HepG2 (cell line): Measurements from ENCODE around the gene EGFL8. TPM values are rescaled to one million over a fixed set of nuclear protein-coding genes. Genes with fewer than 3 reads are reported as not detected.

Experiments
- ARID2 ChIP-seq: sonication (generic); formaldehyde crosslinking; IDR thresholded peaks from 2 replicates; pipeline ENCODE4 v1.8.1; 2022; ENCODE audit warnings: mild to moderate bottlenecking, missing genetic modification reagents, borderline replicate concordance
- ARNT2 ChIP-seq: sonication (generic); formaldehyde crosslinking; IDR thresholded peaks from 2 replicates; pipeline ENCODE4 v1.8.0; 2022; ENCODE audit warnings: mild to moderate bottlenecking, low read depth, missing genetic modification reagents, moderate library complexity
- CBFB ChIP-seq: sonication (generic); formaldehyde crosslinking; IDR thresholded peaks from 2 replicates; pipeline ENCODE4 v1.4.0; 2020; ENCODE audit warnings: missing genetic modification reagents
- CBX5 ChIP-seq: sonication (generic); formaldehyde crosslinking; IDR thresholded peaks from 2 replicates; pipeline ENCODE4 v1.4.0; 2020; ENCODE audit warnings: missing genetic modification reagents, borderline replicate concordance
- EEA1 ChIP-seq: sonication (generic); formaldehyde crosslinking; IDR thresholded peaks from 2 replicates; pipeline ENCODE4 v1.5.1; 2020; ENCODE audit warnings: mild to moderate bottlenecking, missing genetic modification reagents, borderline replicate concordance
- FOXM1 ChIP-seq: sonication (generic); formaldehyde crosslinking; IDR thresholded peaks from 2 replicates; pipeline ENCODE4 v1.5.0; 2020; ENCODE audit warnings: missing genetic modification reagents
- GPN1 ChIP-seq: sonication (generic); formaldehyde crosslinking; IDR thresholded peaks from 2 replicates; pipeline ENCODE4 v1.5.1; 2020; ENCODE audit warnings: missing genetic modification reagents, borderline replicate concordance
- KMT2A ChIP-seq: sonication (generic); formaldehyde crosslinking; IDR thresholded peaks from 2 replicates; pipeline ENCODE4 v1.4.0; 2020; ENCODE audit warnings: missing genetic modification reagents
- NRL ChIP-seq: sonication (generic); formaldehyde crosslinking; IDR thresholded peaks from 2 replicates; pipeline ENCODE4 v1.5.0; 2020; ENCODE audit warnings: missing genetic modification reagents, mild to moderate bottlenecking, moderate library complexity, borderline replicate concordance
- RAD51 ChIP-seq: fragments of 450-650 bp; IDR thresholded peaks from 2 replicates; pipeline ENCODE4 v1.6.1; 2016; ENCODE audit warnings: borderline replicate concordance
- SIX1 ChIP-seq: sonication (generic); formaldehyde crosslinking; IDR thresholded peaks from 2 replicates; pipeline ENCODE4 v1.4.0; 2020; ENCODE audit warnings: missing genetic modification reagents, borderline replicate concordance
- SMC3 ChIP-seq: IDR thresholded peaks from 2 replicates; pipeline ENCODE4 v1.6.1; 2011; ENCODE audit warnings: low read length, improper control_type of control experiment
- SOX6 ChIP-seq, 2 experiments: fragments of 450-650 bp in 1 of 2; sonication (generic) in 1 of 2; formaldehyde crosslinking in 1 of 2; IDR thresholded peaks; 2 replicates each; pipeline versions ENCODE4 v1.4.0 to v1.6.1; 2017 to 2020; ENCODE audit warnings: antibody characterized with exemption in 1 of 2, mild to moderate bottlenecking in 1 of 2, missing genetic modification reagents in 1 of 2
- TCF7L2 ChIP-seq: IDR thresholded peaks from 2 replicates; pipeline ENCODE4 v1.6.1; 2011; ENCODE audit warnings: mild to moderate bottlenecking, low read depth, low read length, moderate library complexity
- TEAD3 ChIP-seq: optimal IDR thresholded peaks from 2 replicates; pipeline ENCODE3; 2016; ENCODE audit warnings: borderline replicate concordance
- TGIF2 ChIP-seq: IDR thresholded peaks from 2 replicates; pipeline ENCODE4 v1.6.1; 2016; ENCODE audit warnings: control low read depth, missing compliant biosample characterization
- XRCC5 ChIP-seq: fragments of 200-400 bp; formaldehyde crosslinking; optimal IDR thresholded peaks from 2 replicates; pipeline ENCODE3; 2017; ENCODE audit warnings: mild to moderate bottlenecking, low read length
- ZC3H4 ChIP-seq: sonication (generic); formaldehyde crosslinking; IDR thresholded peaks from 2 replicates; pipeline ENCODE4 v1.4.0; 2020; ENCODE audit warnings: missing genetic modification reagents, borderline replicate concordance
- ZNF3 ChIP-seq: IDR thresholded peaks from 2 replicates; pipeline ENCODE4 v1.7.0; 2017; ENCODE audit warnings: inconsistent platforms
- ZNF543 ChIP-seq: sonication (generic); formaldehyde crosslinking; IDR thresholded peaks from 2 replicates; pipeline ENCODE4 v1.4.0; 2020; ENCODE audit warnings: mild to moderate bottlenecking, missing genetic modification reagents
- ZNF7 ChIP-seq: IDR thresholded peaks from 2 replicates; pipeline ENCODE4 v1.6.1; 2016; ENCODE audit warnings: missing biosample characterization, missing genetic modification reagents
- polyA plus RNA-seq, 8 experiments: library from polyadenylated mRNA; depleted of rRNA in 3 of 8; stranded (reverse) in 7 of 8; unstranded in 1 of 8; fragments of >200 nt; fragmentation: Illumina TruSeq in 4 of 8; extraction: Trizol in 4 of 8; gene quantifications; 2 replicates each; pipeline versions ENCODE4 v1.2.1 to v1.2.3, GENCODE V29; 2011 to 2016; ENCODE audit warnings: low read depth in 4 of 8, missing spikeins in 1 of 8, mixed read lengths in 1 of 8; ENCODE audit not compliant: insufficient read depth in 1 of 8
- total RNA-seq, 5 experiments: library from RNA; depleted of rRNA; stranded (reverse); fragments of >200 nt; fragmentation: Illumina TruSeq; extraction: Trizol; gene quantifications; 2 replicates each; pipeline ENCODE4 v1.2.3, GENCODE V29; 2016; ENCODE audit warnings: low read depth in 1 of 5
- TF ChIP-seq, protein P1 (sequence below): sonication (generic); formaldehyde crosslinking; IDR thresholded peaks from 2 replicates; pipeline ENCODE4 v1.9.0; 2021; ENCODE audit warnings: missing genetic modification reagents, borderline replicate concordance
- TF ChIP-seq, protein P2 (sequence below): sonication (generic); formaldehyde crosslinking; IDR thresholded peaks from 2 replicates; pipeline ENCODE4 v1.9.0; 2022; ENCODE audit warnings: low read depth, missing genetic modification reagents
- TF ChIP-seq, protein P3 (sequence below): sonication (generic); formaldehyde crosslinking; IDR thresholded peaks from 2 replicates; pipeline ENCODE4 v1.5.0; 2020; ENCODE audit warnings: missing genetic modification reagents
- TF ChIP-seq, protein P4 (sequence below): sonication (generic); formaldehyde crosslinking; IDR thresholded peaks from 2 replicates; pipeline ENCODE4 v1.4.0; 2020; ENCODE audit warnings: missing genetic modification reagents

The EGFL8 gene
- total and polyA plus RNA-seq, 2 of the 13 experiments (the other 11 are each of a cell fraction or from before 2014, with no cell fraction given) = 10.0 to 11.5 TPM

DNA sequence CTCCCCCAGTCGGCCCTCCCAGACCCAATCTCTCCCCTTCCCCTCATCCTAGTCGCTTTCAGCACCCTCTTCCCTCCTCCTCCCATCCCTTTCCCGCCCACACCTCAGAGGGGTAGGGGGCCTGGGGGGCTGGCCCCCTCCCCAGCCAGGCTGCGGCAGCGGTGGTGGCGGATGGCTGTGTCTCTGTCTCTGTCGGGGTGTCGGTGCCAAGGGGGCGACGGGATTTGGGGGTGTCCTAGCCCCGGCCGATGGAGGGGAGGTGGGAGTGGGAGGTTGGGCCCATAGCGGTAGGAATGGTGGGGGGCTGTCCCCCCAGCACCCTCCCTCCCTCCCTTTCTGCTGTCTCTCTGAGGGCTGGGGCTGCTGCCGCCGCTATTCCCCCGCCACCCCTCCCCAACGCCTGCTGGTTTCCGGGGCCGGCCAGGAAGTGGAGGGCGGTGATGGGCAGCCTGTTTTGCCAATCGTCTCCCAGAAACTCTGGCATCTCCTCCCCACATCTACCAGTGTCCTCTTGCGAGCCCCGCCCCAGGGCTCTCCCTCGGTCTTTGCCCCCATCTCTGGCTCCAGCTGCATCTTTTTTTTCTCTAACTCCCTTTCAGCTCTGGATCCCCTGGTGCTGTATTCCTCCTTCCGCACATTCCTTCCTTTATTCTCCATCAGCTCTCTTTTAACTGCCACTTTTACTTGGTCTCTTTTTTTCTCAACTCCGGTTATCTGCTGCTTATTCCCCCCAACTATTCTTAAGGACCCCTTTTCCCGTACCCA, 11.5 kb downstream of the EGFL8 start, which contains the start of gene AGPAT1 (continued):
- TF ChIP-seq, protein P1, sequence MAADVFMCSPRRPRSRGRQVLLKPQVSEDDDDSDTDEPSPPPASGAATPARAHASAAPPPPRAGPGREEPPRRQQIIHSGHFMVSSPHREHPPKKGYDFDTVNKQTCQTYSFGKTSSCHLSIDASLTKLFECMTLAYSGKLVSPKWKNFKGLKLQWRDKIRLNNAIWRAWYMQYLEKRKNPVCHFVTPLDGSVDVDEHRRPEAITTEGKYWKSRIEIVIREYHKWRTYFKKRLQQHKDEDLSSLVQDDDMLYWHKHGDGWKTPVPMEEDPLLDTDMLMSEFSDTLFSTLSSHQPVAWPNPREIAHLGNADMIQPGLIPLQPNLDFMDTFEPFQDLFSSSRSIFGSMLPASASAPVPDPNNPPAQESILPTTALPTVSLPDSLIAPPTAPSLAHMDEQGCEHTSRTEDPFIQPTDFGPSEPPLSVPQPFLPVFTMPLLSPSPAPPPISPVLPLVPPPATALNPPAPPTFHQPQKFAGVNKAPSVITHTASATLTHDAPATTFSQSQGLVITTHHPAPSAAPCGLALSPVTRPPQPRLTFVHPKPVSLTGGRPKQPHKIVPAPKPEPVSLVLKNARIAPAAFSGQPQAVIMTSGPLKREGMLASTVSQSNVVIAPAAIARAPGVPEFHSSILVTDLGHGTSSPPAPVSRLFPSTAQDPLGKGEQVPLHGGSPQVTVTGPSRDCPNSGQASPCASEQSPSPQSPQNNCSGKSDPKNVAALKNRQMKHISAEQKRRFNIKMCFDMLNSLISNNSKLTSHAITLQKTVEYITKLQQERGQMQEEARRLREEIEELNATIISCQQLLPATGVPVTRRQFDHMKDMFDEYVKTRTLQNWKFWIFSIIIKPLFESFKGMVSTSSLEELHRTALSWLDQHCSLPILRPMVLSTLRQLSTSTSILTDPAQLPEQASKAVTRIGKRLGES (CRISPR knock-in tag) = no peak
- TF ChIP-seq RAD51 (no peak), TCF7L2 (no peak), GPN1 (CRISPR knock-in tag) (no peak), NRL (peak; percentile 89), SMC3 (no peak), EEA1 (CRISPR knock-in tag) (peak; percentile 56; the same call in 1 of the 2 replicates), SIX1 (CRISPR knock-in tag) (no peak), ZNF543 (CRISPR knock-in tag) (peak; percentile 67; the same call in 1 of the 2 replicates), ZNF3 (CRISPR knock-in tag) (no peak), KMT2A (CRISPR knock-in tag) (peak; percentile 27), TGIF2 (CRISPR knock-in tag) (peak; percentile 34), XRCC5 (peak; percentile 59), CBX5 (CRISPR knock-in tag) (no peak), ZNF7 (CRISPR knock-in tag) (no peak), ARNT2 (CRISPR knock-in tag) (peak; percentile 81), TEAD3 (CRISPR knock-in tag) (peak; percentile 39), CBFB (CRISPR knock-in tag) (no peak), ZC3H4 (CRISPR knock-in tag) (no peak), SOX6 (IDR thresholded peaks at IDR 0.05) (no peak), SOX6 (CRISPR knock-in tag; IDR thresholded peaks at IDR 0.05) (peak; percentile 42), ARID2 (CRISPR knock-in tag) (no peak), FOXM1 (no peak)
- TF ChIP-seq, protein P2, sequence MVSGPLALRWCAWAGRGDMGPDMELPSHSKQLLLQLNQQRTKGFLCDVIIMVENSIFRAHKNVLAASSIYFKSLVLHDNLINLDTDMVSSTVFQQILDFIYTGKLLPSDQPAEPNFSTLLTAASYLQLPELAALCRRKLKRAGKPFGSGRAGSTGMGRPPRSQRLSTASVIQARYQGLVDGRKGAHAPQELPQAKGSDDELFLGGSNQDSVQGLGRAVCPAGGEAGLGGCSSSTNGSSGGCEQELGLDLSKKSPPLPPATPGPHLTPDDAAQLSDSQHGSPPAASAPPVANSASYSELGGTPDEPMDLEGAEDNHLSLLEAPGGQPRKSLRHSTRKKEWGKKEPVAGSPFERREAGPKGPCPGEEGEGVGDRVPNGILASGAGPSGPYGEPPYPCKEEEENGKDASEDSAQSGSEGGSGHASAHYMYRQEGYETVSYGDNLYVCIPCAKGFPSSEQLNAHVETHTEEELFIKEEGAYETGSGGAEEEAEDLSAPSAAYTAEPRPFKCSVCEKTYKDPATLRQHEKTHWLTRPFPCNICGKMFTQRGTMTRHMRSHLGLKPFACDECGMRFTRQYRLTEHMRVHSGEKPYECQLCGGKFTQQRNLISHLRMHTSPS (CRISPR knock-in tag) = 0 out of 2 replicates have a peak, but pooled peaks have one; percentile 25
- TF ChIP-seq, protein P3, sequence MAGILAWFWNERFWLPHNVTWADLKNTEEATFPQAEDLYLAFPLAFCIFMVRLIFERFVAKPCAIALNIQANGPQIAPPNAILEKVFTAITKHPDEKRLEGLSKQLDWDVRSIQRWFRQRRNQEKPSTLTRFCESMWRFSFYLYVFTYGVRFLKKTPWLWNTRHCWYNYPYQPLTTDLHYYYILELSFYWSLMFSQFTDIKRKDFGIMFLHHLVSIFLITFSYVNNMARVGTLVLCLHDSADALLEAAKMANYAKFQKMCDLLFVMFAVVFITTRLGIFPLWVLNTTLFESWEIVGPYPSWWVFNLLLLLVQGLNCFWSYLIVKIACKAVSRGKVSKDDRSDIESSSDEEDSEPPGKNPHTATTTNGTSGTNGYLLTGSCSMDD = no peak
- TF ChIP-seq, protein P4, sequence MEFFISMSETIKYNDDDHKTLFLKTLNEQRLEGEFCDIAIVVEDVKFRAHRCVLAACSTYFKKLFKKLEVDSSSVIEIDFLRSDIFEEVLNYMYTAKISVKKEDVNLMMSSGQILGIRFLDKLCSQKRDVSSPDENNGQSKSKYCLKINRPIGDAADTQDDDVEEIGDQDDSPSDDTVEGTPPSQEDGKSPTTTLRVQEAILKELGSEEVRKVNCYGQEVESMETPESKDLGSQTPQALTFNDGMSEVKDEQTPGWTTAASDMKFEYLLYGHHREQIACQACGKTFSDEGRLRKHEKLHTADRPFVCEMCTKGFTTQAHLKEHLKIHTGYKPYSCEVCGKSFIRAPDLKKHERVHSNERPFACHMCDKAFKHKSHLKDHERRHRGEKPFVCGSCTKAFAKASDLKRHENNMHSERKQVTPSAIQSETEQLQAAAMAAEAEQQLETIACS (CRISPR knock-in tag) = no peak
